SJSA1 (cell line): ENCODE measurements around the gene CSHL1. TPM values are rescaled to one million over a fixed set of nuclear protein-coding genes. Genes with fewer than 3 reads are reported as not detected.
A peak's percentile ranks its signal among the peaks of the same experiment; 100 is the strongest.
"Not testable (repeated sequence)": the region's sequence is repeated elsewhere in the genome, so short reads cannot be mapped to it uniquely, and the experiment has no call there.

Source experiments
- DNase-seq, 2 experiments: peaks; one replicate each; pipeline ENCODE4 v3.0.0-alpha.2; 2015 to 2020; ENCODE audit warnings: low spot score in 2 of 2, low read depth in 1 of 2
- H3K27ac ChIP-seq: fragments of 250-450 bp; sonication (Bioruptor Pico); 2 replicates; pipeline ENCODE4 v1.5.1; 2020; ENCODE audit warnings: mild to moderate bottlenecking, moderate library complexity
- H3K27me3 ChIP-seq: fragments of 250-450 bp; sonication (Bioruptor Pico); replicated peaks from 2 replicates; pipeline ENCODE4 v1.5.1; 2020; ENCODE audit warnings: mild to moderate bottlenecking, moderate library complexity
- H3K36me3 ChIP-seq: fragments of 250-450 bp; sonication (Bioruptor Pico); 2 replicates; pipeline ENCODE4 v1.5.1; 2020; ENCODE audit warnings: mild to moderate bottlenecking
- H3K4me1 ChIP-seq: fragments of 250-450 bp; sonication (Bioruptor Pico); replicated peaks from 2 replicates; pipeline ENCODE4 v1.6.1; 2021; ENCODE audit warnings: mild to moderate bottlenecking
- H3K4me3 ChIP-seq: fragments of 250-450 bp; sonication (Bioruptor Pico); 2 replicates; pipeline ENCODE4 v1.5.1; 2020; ENCODE audit warnings: mild to moderate bottlenecking
- H3K9me3 ChIP-seq: fragments of 250-450 bp; sonication (Bioruptor Pico); replicated peaks from 2 replicates; pipeline ENCODE4 v1.5.1; 2020; ENCODE audit warnings: mild to moderate bottlenecking
- total RNA-seq: library from RNA; depleted of rRNA; stranded (reverse); fragments of >200 nt; shearing (Covaris generic); gene quantifications from 2 replicates; pipeline ENCODE4 v1.2.3, GENCODE V29; 2014; rRNA removed

Gene CSHL1
- total RNA-seq, 1 experiment from 2014 or later = not detected

DNA sequence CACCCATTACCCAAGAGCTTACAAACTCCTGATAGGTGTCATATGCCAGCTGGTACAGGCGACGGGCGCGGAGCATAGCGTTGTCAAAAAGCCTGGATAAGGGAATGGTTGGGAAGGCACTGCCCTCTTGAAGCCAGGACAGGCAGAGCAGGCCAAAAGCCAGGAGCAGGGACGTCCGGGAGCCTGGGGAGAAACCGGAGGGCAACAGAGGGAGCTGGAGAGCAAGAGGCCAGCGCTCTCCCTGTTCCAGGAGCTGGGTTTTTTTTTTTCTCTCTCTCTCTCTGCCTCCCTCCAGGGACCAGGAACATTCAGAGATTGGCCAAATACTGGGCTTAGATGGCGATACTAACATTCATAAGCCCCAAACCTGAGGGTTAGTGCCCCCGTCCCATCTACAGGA is 29.7 kb downstream of the CSHL1 start:
- not testable (repeated sequence) for H3K27ac ChIP-seq, H3K9me3 ChIP-seq, H3K27me3 ChIP-seq, H3K36me3 ChIP-seq, H3K4me1 ChIP-seq, H3K4me3 ChIP-seq
- DNase-seq = peak in 1 of 2 experiments; percentile 39

DNA sequence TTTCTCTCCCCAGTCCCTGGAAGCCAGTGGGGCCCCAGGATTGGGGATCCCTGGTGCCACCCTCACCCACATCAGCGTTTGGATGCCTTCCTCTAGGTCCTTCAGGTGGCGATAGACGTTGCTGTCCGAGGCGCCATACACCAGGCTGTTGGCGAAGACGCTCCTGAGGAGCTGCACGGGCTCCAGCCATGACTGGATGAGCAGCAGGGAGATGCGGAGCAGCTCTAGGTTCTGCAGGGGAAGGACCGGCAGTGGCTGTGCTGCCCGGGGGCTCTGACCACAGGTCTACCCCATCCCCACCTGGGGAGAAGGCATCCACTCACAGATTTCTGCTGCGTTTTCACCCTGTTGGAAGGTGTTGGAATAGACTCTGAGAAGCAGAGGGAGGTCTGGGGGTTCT is 30.4 kb downstream of the CSHL1 start:
- Histone ChIP-seq H3K27me3 (no peaks in the 10 kb centered on the region), H3K4me3 (no peak overlapping the region), H3K9me3 (no peaks in the 10 kb centered on the region), H3K4me1 (no peaks in the 10 kb centered on the region), H3K27ac (no peak overlapping the region), H3K36me3 (no peaks in the 10 kb centered on the region)
- peak in 1 of 2 experiments; percentile 44 for DNase-seq

DNA sequence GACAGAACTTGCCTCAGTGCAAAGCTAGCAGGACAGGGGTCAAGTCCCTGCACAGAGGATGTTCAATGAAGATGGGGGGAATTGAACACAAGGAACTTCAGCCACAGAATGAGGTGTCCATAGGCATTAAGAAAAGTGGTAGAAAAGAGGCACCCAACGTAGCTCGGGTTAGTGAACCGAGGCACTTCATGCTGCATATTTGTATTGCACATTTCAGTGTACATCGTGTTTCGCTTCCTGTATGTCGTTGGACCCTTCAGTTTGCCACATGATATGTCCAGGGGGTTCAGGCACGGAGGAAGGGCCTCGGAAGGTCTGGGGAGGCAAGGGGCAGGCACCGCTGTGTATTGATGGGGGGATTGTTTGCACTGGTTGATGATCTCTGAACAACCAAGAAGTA is 32.6 kb downstream of the CSHL1 start:
- not testable (repeated sequence) for H3K36me3 ChIP-seq, H3K4me1 ChIP-seq, H3K9me3 ChIP-seq, H3K4me3 ChIP-seq, H3K27ac ChIP-seq, H3K27me3 ChIP-seq, DNase-seq

DNA sequence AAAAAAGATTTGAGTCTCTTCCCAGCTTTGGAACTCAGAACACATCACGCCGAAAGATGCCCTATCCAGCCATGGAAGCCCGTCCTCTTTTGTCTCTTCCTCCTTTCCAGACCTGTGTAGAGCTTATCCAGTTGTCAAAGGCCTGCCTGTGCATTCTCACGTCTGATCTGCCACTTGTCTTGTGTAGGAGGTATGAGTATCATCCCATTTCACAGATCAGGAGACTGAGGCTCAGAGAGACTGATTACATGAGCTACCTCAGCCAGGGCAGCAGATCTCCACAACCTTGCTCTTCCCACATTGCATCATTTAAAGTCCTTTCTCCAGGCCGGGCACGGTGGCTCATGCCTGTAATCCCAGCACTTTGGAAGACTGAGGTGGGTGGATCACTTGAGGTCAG is 36.4 kb downstream of the CSHL1 start:
- not testable (repeated sequence) for H3K4me1 ChIP-seq, H3K27me3 ChIP-seq, H3K36me3 ChIP-seq, H3K9me3 ChIP-seq, DNase-seq, H3K4me3 ChIP-seq, H3K27ac ChIP-seq

DNA sequence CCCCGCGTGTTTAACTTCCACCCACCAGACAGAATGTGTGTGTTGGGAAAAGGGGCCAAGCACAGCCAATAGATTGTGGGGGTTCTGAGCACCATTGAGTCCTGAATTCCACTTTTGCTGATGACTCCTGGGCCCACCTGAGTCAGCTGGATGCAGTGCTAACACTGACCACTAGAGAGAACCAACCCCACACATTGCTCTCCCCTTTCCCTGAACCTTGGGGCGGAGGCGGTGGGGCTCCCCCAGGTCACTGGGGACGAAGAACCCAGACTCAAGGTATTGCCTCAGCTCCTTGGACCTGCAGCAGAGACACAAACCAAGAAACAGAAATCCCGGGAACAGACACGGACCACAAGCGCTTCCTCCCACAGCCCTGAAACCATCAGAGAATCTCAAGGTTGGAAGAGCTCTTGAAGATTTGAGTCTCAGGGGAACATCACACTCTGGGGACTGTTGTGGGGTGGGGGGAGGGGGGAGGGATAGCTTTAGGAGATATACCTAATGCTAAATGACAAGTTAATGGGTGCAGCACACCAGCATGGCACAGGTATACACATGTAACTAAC is 36.9 kb downstream of the CSHL1 start:
- not testable (repeated sequence) for H3K9me3 ChIP-seq, H3K27ac ChIP-seq, DNase-seq, H3K36me3 ChIP-seq, H3K4me3 ChIP-seq, H3K4me1 ChIP-seq, H3K27me3 ChIP-seq

DNA sequence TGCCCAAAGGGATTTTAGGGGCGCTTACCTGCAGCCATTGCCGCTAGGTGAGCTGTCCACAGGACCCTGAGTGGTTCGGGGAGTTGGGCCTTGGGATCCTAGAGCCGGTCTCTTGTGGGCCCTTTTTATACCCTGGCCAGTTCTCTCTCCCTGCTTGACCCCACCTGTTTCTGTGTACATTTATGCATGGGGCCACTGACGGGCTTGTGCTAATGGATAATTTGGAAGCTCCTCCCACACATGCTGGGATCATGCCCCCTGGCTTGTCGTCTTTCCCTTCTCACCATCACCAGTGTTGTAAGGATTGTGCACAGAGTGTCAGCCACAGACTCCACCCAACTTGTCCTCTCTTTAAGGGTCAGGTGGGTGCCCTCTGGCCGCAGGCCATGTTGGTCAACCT is 37.5 kb downstream of the CSHL1 start, which contains the start of gene CSH2:
CSH2 (minus strand) TSS at position 101 of the 400 bp plus-strand sequence; CDS start at position 38, 63 bp downstream.
- not testable (repeated sequence) for H3K4me3 ChIP-seq, H3K27me3 ChIP-seq, H3K9me3 ChIP-seq, H3K27ac ChIP-seq, H3K36me3 ChIP-seq, DNase-seq, H3K4me1 ChIP-seq

DNA sequence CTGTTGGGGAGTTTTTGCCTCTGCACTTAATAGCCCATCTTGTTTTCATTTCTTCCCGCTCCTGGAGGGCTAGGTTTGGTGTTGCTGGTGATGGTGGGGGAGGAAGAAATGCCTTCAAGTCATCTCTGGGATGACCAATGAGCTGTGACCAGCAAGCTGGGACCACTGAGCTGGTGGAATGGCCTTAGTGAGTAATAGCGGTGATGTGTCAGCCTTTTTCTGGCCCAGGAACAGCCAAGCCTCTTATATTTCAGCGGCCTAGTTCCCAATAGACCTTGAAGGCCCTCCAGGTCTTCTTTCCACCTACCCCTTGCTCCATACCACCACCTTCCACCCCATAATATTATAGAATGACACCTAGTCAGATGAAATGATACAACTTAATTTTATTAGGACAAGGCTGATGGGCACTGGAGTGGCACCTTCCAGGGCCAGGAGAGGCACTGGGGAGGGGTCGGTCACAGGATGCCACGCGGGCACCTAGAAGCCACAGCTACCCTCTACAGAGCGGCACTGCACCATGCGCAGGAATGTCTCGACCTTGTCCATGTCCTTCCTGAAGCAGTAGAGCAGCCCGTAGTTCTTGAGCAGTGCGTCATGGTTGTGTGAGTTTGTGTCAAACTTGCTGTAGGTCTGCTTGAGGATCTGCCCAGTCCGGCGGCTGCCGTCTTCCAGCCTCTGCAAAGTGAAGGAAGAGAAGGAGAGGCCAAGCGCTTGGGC is 39.3 kb downstream of the CSHL1 start:
- H3K9me3 ChIP-seq, DNase-seq, H3K36me3 ChIP-seq, H3K27ac ChIP-seq, H3K4me1 ChIP-seq, H3K27me3 ChIP-seq, H3K4me3 ChIP-seq: not testable (repeated sequence)

DNA sequence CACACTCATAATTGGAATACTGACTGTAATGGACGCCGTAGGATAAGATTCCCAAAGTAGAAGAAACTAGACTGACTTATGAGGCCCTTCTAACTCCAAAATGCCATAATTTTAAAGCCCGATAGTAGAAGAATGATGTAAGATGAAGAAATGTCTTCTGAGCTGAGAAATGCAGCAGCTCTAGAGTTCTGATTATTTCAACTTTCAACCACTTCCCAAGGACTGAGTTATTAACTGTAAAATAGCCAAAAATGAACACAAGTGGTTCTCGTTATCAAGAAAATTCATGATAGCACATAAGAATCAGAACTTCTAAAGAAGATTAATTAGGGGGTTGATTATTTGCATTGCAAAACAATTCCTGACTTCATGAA is 40.8 kb downstream of the CSHL1 start:
- not testable (repeated sequence) for H3K27me3 ChIP-seq, H3K4me3 ChIP-seq, H3K4me1 ChIP-seq, DNase-seq, H3K36me3 ChIP-seq, H3K27ac ChIP-seq, H3K9me3 ChIP-seq

DNA sequence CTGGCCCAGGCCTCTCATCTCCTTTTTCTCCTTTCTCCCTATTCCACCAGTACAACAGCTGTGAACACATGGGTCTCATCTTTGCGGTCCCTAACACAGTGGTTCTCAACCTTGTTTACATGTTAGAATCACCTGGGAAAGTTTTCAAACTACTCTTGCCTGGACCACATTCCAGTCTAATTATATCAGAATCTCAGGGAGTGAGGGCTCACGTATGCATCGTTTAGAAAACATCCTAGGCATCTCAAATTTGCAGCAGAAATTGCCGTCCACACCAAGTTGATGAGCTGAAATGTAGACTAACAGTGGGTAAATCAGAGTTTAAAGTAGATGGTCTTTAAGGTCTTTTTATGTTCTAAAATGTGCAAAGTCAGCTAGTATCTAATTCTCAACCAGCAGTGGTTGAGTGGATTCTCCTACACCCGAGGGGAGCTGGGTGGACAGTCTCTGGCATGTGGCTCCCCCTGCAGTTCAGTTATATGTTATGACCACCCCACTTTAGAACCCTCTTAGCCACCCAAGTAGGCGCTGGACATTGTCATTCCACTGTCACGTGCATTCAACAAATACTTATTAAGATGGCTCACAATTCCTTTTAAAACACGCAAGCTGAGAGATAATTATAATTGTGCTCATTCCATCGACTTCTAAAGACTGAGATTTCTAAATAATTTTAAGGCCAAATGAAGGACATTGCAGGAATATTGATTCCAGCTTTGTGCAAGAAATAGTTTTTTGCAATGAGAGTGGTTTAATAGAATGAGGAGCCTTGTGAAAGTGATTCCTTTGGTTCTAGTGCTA is 41.4 kb downstream of the CSHL1 start:
- not testable (repeated sequence) for H3K4me1 ChIP-seq, H3K27me3 ChIP-seq, H3K36me3 ChIP-seq, DNase-seq, H3K9me3 ChIP-seq, H3K4me3 ChIP-seq, H3K27ac ChIP-seq

DNA sequence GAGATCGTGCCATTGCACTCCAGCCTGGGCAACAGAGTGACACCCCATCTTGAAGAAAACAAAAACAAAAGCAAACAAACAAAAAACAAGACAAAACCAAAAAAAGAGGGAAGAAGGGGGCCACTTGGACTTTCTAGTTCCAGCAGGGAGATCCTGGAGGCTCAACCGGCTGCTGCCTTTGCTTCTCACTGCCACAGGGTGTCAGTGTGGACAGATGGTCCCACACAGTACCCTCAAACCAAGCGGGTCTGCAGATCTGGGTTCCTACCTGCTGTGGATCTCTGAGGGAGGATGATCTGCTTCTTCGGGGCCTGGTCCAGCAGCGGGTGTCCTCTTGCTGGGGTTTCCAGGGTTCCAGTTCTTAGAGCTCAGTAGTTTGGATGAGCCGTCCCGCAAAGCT is 44.4 kb downstream of the CSHL1 start:
- not testable (repeated sequence) for H3K27ac ChIP-seq, H3K4me3 ChIP-seq, H3K36me3 ChIP-seq, H3K27me3 ChIP-seq, DNase-seq, H3K9me3 ChIP-seq, H3K4me1 ChIP-seq

Other genes starting within 250 kb of the CSHL1 start
- 26.5 and 35.2 TPM in 2 replicates for gene LIMD2, start 211.1 kb downstream of the CSHL1 start, total RNA-seq
- gene STRADA, start 169.5 kb downstream of the CSHL1 start, total RNA-seq = 14.7 and 17.3 TPM in 2 replicates
- 106 and 125 TPM in 2 replicates for gene CCDC47, start 137.7 kb downstream of the CSHL1 start, total RNA-seq
- gene DDX42, start 137.1 kb downstream of the CSHL1 start, total RNA-seq = 102 and 118 TPM in 2 replicates
- gene PSMC5, start 83.8 kb downstream of the CSHL1 start, total RNA-seq = 54.4 and 63.7 TPM in 2 replicates
- 68.9 and 80.2 TPM in 2 replicates for gene FTSJ3, start 83.6 kb downstream of the CSHL1 start, total RNA-seq
- gene SMARCD2, start 68.6 kb downstream of the CSHL1 start, total RNA-seq = 75.9 and 115 TPM in 2 replicates
- not detected in 2 replicates for gene CSH2, start 37.6 kb downstream of the CSHL1 start, total RNA-seq
- gene GH2, start 29.3 kb downstream of the CSHL1 start, total RNA-seq = not detected in 2 replicates
- not detected in 2 replicates for gene CSH1, start 14.7 kb downstream of the CSHL1 start, total RNA-seq
- not detected in 2 replicates for gene GH1, start 7.6 kb upstream of the CSHL1 start, total RNA-seq
- not detected in 2 replicates for gene CD79B, start 21.1 kb upstream of the CSHL1 start, total RNA-seq
- not detected in 2 replicates for gene SCN4A, start 61.7 kb upstream of the CSHL1 start, total RNA-seq
- 0.08 TPM in 1 of 2 replicates, not detected in the other for gene PRR29, start 87.1 kb upstream of the CSHL1 start, total RNA-seq
- gene ICAM2, start 109.4 kb upstream of the CSHL1 start, total RNA-seq = 0.87 TPM in 1 of 2 replicates, not detected in the other
- 4.4 and 5.8 TPM in 2 replicates for gene ERN1, start 218.9 kb upstream of the CSHL1 start, total RNA-seq